WERI-Rb-1 (cell line): Measurements from ENCODE around the gene NLRC3.

Experiments used
- DNase-seq: peaks from one replicate; pipeline ENCODE4 v3.0.0-alpha.2; 2020
- H3K27ac ChIP-seq: fragments of 250-450 bp; sonication (Bioruptor Pico); 2 replicates; pipeline ENCODE4 v1.5.1; 2020; ENCODE audit warnings: mild to moderate bottlenecking, moderate library complexity
- H3K27me3 ChIP-seq: fragments of 250-450 bp; sonication (Bioruptor Pico); 2 replicates; pipeline ENCODE4 v1.5.1; 2021; ENCODE audit warnings: mild to moderate bottlenecking, low read depth, moderate library complexity; ENCODE audit not compliant: insufficient read depth, severe bottlenecking
- H3K36me3 ChIP-seq: fragments of 250-450 bp; sonication (Bioruptor Pico); 2 replicates; pipeline ENCODE4 v1.5.1; 2020; ENCODE audit warnings: mild to moderate bottlenecking, moderate library complexity
- H3K4me3 ChIP-seq: 2 replicates; pipeline ENCODE4 v1.5.1; 2011; ENCODE audit warnings: low read depth, mild to moderate bottlenecking, control low read depth, low read length
- H3K9me3 ChIP-seq: fragments of 250-450 bp; sonication (Bioruptor Pico); 2 replicates; pipeline ENCODE4 v1.5.1; 2021; ENCODE audit warnings: mild to moderate bottlenecking, moderate library complexity; ENCODE audit not compliant: severe bottlenecking
- CTCF ChIP-seq: IDR thresholded peaks from 2 replicates; pipeline ENCODE4 v1.5.1; 2011; ENCODE audit warnings: low read depth, mild to moderate bottlenecking, control low read depth, inconsistent platforms, low read length

Gene NLRC3

GRCh38 chr16:3570420-3571062 lies 6.7 kb downstream of the NLRC3 start:
- no peak overlapping the region for H3K27ac ChIP-seq
- TF ChIP-seq CTCF, result no peak
- H3K9me3 ChIP-seq, result peaks cover 7% of the 10 kb centered on the region
- no peaks in the 10 kb centered on the region for H3K36me3 ChIP-seq
- H3K27me3 ChIP-seq, result no peaks in the 10 kb centered on the region
- DNase-seq, result no peak
- no peak overlapping the region for H3K4me3 ChIP-seq

- H3K36me3 ChIP-seq, result no peaks in the 10 kb centered on the region
These were observed 7.4 kb downstream of the NLRC3 start for GRCh38 chr16:3569851-3570250.

GRCh38 chr16:3566990-3567389 lies 10.2 kb downstream of the NLRC3 start:
- no peak for TF ChIP-seq CTCF
- H3K36me3 ChIP-seq, result no peaks in the 10 kb centered on the region
- peaks cover 9% of the 10 kb centered on the region for H3K9me3 ChIP-seq
- no peaks in the 10 kb centered on the region for H3K27me3 ChIP-seq
- H3K27ac ChIP-seq, result no peak overlapping the region
- no peak for DNase-seq
- H3K4me3 ChIP-seq, result no peak overlapping the region

More at GRCh38 chr16:3569851-3570250, 7.4 kb downstream of the NLRC3 start:
- no peak overlapping the region for H3K4me3 ChIP-seq
- H3K27ac ChIP-seq, result no peak overlapping the region
- peaks cover 7% of the 10 kb centered on the region for H3K9me3 ChIP-seq
- no peak for DNase-seq
- H3K27me3 ChIP-seq, result no peaks in the 10 kb centered on the region
- TF ChIP-seq CTCF, result no peak

GRCh38 chr16:3564889-3565141 lies 12.4 kb downstream of the NLRC3 start:
- DNase-seq, result no peak
- Histone ChIP-seq H3K27me3 (no peaks in the 10 kb centered on the region), H3K9me3 (peaks cover 2% of the 10 kb centered on the region), H3K27ac (no peak overlapping the region), H3K36me3 (no peaks in the 10 kb centered on the region), H3K4me3 (no peak overlapping the region)
- no peak for TF ChIP-seq CTCF

- no peak overlapping the region for H3K4me3 ChIP-seq
- H3K27me3 ChIP-seq, result no peaks in the 10 kb centered on the region
- no peak for TF ChIP-seq CTCF
- H3K9me3 ChIP-seq, result peaks cover 2% of the 10 kb centered on the region
- DNase-seq, result no peak
- H3K27ac ChIP-seq, result no peak overlapping the region
- H3K36me3 ChIP-seq, result no peaks in the 10 kb centered on the region
These were observed 12.9 kb downstream of the NLRC3 start for GRCh38 chr16:3564130-3564888.

- Histone ChIP-seq H3K27ac (no peak overlapping the region; the same call in 1 of the 2 replicates), H3K36me3 (no peaks in the 10 kb centered on the region), H3K9me3 (peaks cover 2% of the 10 kb centered on the region), H3K27me3 (no peaks in the 10 kb centered on the region), H3K4me3 (no peak overlapping the region)
- DNase-seq, result no peak
- TF ChIP-seq CTCF, result no peak
These were observed 14.2 kb downstream of the NLRC3 start for GRCh38 chr16:3562914-3563480.
